SK-N-SH treated with all-trans-retinoic acid at 6 μM for 48 hours (cell line): Measurements from ENCODE around the gene SRRM5.
"Not testable (repeated sequence)": the region's sequence is repeated elsewhere in the genome, so short reads cannot be mapped to it uniquely, and the experiment has no call there.

ENCODE experiments used
- RARB ChIP-seq: fragments of 250-450 bp; sonication (Bioruptor Pico); IDR thresholded peaks from 2 replicates; pipeline ENCODE4 v1.8.0; 2021; ENCODE audit warnings: mild to moderate bottlenecking, moderate library complexity
- SNAI2 ChIP-seq: fragments of 250-450 bp; sonication (Bioruptor Pico); IDR thresholded peaks from 2 replicates; pipeline ENCODE4 v1.5.0; 2020; ENCODE audit warnings: mild to moderate bottlenecking, moderate library complexity
- ZFP3 ChIP-seq: fragments of 250-450 bp; sonication (Bioruptor Pico); IDR thresholded peaks from 2 replicates; pipeline ENCODE4 v1.5.0; 2020; ENCODE audit warnings: mild to moderate bottlenecking, moderate library complexity

- not testable (repeated sequence) for TF ChIP-seq RARB (CRISPR knock-in tag); ZFP3 (CRISPR knock-in tag); SNAI2
Measured at GRCh38 chr19:43650276-43650675, 38.4 kb downstream of the SRRM5 start.
